HG03439 (cell line): ENCODE data around the gene ITPR1.

ENCODE experiments used
- ATAC-seq: cut with Tn5 transposase; IDR thresholded peaks from one replicate; pipeline ENCODE4 v1.9.1; 2021; ENCODE audit warnings: mild to moderate bottlenecking, moderate library complexity; ENCODE audit not compliant: unreplicated experiment

The ITPR1 gene

GRCh38 chr3:4837374-4837930 is 344.3 kb downstream of the ITPR1 start:
- no peak for ATAC-seq

DNA sequence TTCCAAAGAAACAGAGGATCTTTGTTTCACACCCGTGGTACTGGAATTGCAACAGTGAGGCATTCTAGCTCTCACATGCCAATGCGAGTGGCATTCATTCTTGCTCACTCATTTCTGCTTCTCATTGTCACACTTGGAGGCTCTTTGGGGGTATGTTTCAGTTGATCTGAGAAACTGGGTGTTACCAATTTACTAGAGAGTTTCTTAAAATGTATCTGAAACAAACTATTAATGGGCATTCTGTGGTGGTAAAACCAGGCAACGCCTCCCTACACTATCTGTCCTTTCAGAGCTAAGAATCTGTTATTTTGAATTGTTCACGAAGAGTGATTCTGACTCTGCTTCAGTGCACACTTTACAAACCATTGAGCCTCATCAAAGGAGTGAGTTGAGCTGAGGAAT is 345.5 kb downstream of the ITPR1 start:
- ATAC-seq: peak; percentile 63

GRCh38 chr3:4839278-4839677 is 346.1 kb downstream of the ITPR1 start:
- ATAC-seq: no peak

DNA sequence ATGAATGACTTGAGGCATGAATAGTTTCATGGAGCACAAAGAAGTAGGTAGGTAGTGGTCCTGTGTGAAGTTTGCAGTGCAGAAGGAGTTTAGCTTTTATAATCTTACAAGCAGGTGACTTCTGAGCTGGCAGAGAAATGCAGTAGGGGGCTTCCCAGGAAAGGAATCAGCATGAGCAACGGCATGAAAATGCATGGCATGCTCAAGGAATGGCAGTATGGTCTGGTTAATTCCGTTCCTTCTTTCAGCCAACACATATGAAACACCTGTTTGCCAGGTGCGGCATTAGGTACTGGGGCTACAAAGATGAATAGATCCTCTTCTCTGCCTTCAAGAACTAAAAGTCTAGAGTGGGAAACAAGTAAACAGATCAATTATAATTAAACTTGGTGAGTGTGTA is 348.1 kb downstream of the ITPR1 start:
- ATAC-seq: no peak

DNA sequence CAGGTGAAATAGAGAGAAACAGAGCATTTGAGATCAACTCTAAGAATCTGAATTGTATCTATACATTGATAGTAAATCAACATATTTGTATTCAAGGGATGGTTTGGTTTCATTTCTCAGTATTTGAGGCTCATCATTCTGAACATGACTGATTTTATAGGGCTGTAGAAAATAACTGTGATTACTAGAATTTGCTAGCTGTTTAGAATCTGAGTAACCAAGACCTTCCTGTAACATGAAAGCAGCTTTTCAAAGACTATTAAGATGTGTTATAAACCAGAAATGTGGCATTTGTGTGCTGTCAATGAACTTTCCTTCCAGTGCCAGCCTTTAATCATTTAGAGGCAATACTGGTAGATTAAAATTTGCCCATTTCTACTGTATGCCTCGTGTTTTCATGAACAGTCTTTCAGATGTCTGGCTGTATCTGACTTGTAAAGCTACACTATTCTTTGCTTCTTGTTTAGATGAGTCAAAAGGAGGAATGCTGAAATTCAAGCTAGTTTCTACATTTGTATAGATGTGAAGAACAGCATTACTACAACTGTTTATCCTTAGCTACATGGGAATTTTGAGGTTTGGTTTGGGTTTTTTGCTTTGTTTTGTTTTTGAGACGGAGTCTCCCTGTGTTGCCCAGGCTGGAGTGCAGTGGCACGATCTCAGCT is 348.8 kb downstream of the ITPR1 start:
- ATAC-seq: no peak

GRCh38 chr3:4843619-4844018 is 350.5 kb downstream of the ITPR1 start:
- no peak for ATAC-seq

- peak; percentile 64 for ATAC-seq
These were observed 352.7 kb downstream of the ITPR1 start for GRCh38 chr3:4845882-4846281.

- ATAC-seq: no peak
These were observed 353.4 kb downstream of the ITPR1 start for GRCh38 chr3:4846543-4846942.

DNA sequence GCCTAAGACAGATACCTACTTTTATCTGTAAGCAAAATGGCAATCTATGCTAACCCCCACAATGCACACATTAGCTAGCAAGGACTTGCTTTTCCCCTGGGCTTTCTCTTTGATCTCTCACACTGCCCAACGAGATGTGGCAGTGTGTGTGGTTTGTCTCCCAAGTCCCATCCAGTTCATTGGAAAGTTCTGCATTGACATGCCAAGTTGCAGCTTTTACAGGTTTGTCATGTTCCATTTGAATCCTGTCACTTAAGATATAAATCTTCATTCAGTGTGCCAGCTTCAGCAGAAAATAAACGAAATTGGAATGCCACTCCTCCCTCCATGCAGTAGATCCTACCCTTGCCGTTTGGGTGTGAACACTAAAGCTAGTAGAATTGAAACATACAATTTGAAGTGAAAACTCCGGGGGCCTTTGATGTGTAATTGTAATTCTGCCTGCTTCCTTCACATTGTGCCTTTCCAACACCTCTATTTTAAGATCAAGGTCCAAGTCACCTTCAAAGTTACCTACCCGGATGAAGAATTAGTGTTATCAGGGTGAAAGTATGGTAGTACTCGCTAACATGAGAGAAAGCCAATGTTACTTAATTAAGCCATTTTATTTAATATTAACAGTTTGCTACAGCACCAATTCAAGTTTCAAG is 355.2 kb downstream of the ITPR1 start:
- ATAC-seq: no peak

DNA sequence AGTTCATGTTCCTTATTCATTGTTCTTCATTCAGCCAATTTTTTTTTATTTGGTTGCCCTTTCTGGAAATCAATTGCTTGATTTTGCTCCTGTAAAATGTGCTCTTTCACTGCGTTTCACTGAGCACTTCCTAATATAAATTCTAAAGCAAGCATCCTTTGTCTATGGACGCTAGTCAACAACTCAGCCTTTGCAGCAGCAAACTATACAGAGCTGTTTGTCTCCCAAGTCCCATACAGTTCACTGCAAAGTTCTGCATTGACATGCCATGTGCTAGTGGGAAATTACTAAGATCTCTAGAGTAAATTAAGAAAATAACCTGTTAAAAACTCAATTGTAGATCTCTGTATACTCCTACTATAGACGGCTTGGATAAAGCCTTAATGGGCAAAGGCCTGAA is 356.0 kb downstream of the ITPR1 start:
- ATAC-seq: no peak

- ATAC-seq: no peak
These were observed 356.6 kb downstream of the ITPR1 start for GRCh38 chr3:4849739-4850138.

- peak; percentile 54 for ATAC-seq
These were observed 357.2 kb downstream of the ITPR1 start for GRCh38 chr3:4850211-4850927.

DNA sequence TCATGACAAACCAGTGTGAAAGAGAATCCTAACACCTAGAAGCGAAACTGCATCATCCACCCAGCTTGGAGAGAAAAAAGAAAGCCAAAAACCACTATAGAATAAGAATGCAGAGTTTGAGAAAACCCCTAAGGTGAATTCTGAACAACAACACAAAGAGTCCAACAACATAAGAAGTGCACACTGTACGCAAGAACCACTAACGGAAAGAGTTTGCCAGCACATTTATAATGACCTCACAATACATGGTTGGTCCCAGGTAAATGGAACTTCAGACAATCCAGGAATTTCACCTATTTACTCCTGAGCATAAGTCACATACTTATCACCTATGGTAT is 357.7 kb downstream of the ITPR1 start:
- peak; percentile 60 for ATAC-seq

DNA sequence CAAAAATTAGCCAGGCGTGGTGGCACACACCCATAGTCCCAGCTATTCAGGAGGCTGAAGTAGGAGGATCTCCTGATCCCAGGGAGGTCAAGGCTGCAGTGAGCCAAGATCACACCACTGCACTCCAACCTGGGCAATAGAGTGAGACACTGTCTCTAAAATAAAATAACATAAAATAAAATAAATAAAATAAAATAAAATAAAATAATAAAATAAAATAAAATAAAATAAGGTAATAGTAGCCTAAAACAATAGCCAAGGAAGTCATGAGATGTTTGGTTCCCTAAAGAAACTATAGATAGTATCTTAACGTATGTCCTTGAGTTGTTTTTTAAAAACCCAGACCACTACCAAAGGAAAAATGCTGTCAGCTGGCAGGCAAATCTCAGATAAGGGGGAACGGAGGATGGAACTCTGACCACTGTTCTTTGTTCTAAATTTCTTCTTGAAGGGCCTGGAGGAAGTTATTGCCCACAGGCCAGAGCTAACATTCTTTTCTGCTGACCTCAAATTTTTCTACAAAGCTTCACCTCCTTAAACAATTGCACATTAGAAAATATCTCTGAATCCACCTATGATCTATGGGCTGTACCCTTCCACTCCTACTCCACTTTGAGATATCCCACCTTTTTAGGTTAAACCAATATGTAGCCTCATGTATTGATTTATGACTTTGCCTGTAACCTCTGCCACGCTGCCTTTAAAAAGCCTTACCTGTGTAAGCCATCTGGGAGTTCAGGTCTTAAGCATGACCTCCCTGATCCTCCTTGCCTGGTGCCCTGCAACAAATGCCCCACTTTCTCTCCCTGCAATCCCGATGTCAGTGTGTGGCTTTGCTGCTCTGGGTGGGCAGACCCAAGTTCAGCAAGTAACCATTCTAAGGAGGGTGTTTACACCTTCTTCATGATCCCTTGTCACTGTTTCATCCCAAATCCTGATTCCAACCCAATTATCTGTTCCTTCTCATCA is 359.9 kb downstream of the ITPR1 start:
- no peak for ATAC-seq

GRCh38 chr3:4853749-4854140 is 360.6 kb downstream of the ITPR1 start:
- no peak for ATAC-seq

- ATAC-seq: no peak
These were observed 362.5 kb downstream of the ITPR1 start for GRCh38 chr3:4855676-4856075.

DNA sequence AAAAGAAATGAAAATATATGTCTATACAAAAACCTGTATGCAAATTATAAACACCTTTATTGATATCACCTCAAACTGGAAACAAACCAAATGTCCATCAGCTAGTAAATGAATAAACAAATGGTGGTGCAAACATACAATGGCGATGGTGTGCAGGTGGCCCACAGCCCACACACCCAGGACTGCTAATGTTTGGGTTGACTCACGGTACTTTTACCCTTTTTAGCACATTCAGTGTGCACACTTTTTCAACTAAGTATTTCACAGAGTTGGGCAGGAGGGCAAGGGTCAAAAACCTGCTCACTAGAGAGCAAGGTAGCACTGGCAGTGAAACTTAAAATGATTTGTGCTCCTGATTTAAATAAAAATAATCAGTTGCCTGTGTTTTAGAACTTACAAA is 363.0 kb downstream of the ITPR1 start:
- ATAC-seq: no peak

DNA sequence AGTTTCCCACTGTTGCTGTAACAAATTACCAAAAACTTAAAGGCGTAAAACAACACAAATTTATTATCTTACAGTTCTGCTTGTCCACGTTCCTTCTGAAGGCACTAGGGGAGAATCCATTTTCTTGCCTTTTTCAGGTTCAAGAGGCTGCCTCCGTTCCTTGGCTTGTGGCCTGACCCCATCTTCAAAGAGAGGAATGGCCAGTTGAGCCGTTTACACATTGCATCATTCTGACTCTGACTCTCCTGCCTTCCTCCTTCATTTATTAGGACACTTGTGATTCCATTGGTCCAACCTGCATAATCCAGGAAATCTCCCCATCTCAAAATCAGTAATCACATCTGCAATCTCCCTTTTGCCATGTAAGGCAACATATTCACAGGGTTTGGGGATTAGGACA is 363.4 kb downstream of the ITPR1 start:
- ATAC-seq: no peak

DNA sequence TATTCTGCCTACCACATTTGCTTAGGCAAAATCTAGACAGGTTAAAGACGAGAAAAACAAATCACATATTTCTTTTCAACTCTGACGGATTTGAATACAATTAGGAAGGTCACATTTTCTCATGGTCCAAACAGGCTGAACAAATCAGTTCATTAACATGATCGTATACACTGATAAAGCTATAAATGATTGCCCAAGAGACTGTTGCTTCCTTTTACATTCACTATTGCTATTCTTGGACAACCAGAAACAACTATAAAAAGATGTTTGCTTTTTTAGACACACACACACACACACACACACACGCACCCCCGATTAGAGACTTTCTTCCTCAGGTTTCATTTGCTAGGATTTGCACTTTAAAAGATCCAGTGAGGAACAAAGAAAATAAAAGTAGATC is 363.8 kb downstream of the ITPR1 start:
- no peak for ATAC-seq

- ATAC-seq: no peak
These were observed 366.6 kb downstream of the ITPR1 start for GRCh38 chr3:4859788-4860187.

DNA sequence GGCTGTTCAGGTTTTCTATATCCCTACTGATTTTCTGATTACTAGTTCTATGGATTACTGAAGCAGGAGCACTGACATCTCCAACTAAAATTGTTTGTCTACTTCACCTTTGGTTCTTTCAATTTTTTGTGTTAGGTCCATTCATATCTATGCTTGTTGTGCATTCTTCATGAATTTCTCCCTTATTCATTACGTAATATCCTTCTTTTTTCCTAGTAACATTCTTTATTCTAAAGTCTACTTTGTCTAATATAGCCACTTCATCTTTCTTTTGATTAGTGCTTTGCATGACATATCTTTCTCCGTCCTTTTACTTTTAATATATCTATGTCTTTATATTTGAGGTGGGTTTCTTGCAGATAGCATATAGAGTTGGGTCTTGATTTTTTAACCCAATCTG is 369.8 kb downstream of the ITPR1 start:
- ATAC-seq: no peak
